Endothelial cell of umbilical vein (primary cell): ENCODE measurements around the gene CNTN1. TPM values are rescaled to one million over a fixed set of nuclear protein-coding genes. Genes with fewer than 3 reads are reported as not detected.

Experiments
- BruUV-seq: library from RNA; stranded (reverse); fragments of 400-500 nt; replicated peaks from 2 replicates; lab custom pipeline; 2021; lab: Mats Ljungman, UMichigan
- CTCF ChIA-PET: fragments of 300-600, 350-600 bp; sonication (Branson Sonifier 250); formaldehyde crosslinking; loops from one replicate; lab custom pipeline; 2021; ENCODE audit warnings: antibody characterized with exemption, inconsistent platforms; lab: Charles Lee
- POLR2A ChIA-PET: fragments of 300-600, 350-600 bp; sonication (Branson Sonifier 250); formaldehyde crosslinking; loops from one replicate; lab custom pipeline; 2021; ENCODE audit warnings: antibody characterized with exemption, inconsistent platforms; lab: Charles Lee
- DNase-seq: peaks from one replicate; pipeline ENCODE4 v3.0.0-alpha.2; 2011; ENCODE audit warnings: low read depth, low spot score
- FAIRE-seq: peaks from 2 replicates; lab custom pipeline; 2011; peaks lifted over from hg19 to GRCh38; lab: Jason Lieb, UNC
- H2AFZ ChIP-seq: 2 replicates; pipeline ENCODE4 v1.6.0; 2012; ENCODE audit warnings: low read depth, low read length, control low read depth, inconsistent platforms
- H3K27ac ChIP-seq: 2 replicates; pipeline ENCODE4 v1.5.1; 2011; ENCODE audit warnings: low read depth, mild to moderate bottlenecking, control low read depth, low read length, moderate library complexity; ENCODE audit not compliant: insufficient read depth
- H3K27me3 ChIP-seq, 2 experiments: 2 replicates each; pipeline versions ENCODE4 v1.6.0 to v1.6.1; 2011; ENCODE audit warnings: low read length in 2 of 2, mixed read lengths in 1 of 2; ENCODE audit not compliant: control insufficient read depth in 2 of 2, insufficient read depth in 2 of 2
- H3K36me3 ChIP-seq, 2 experiments: 2 replicates in 1 of 2; 3 replicates in 1 of 2; pipeline ENCODE4 v1.5.1; 2011; ENCODE audit warnings: low read length in 2 of 2, mild to moderate bottlenecking in 1 of 2, moderate library complexity in 1 of 2; ENCODE audit not compliant: control insufficient read depth in 2 of 2, insufficient read depth in 2 of 2; ENCODE audit errors: extremely low read depth in 1 of 2
- H3K4me1 ChIP-seq: 3 replicates; pipeline ENCODE4 v1.5.1; 2011; ENCODE audit warnings: mild to moderate bottlenecking, low read length; ENCODE audit not compliant: control insufficient read depth, insufficient read depth; ENCODE audit errors: extremely low read depth
- H3K4me2 ChIP-seq: 2 replicates; pipeline ENCODE4 v1.6.1; 2011; ENCODE audit warnings: low read length, control low read depth, mixed read lengths; ENCODE audit not compliant: insufficient read depth
- H3K4me3 ChIP-seq, 3 experiments: fragments of 200-600 bp in 1 of 3; sonication (generic), shearing (Covaris generic) in 1 of 3; replicated peaks in 1 of 3; 2 replicates each; pipeline ENCODE4 v1.5.1; 2011 to 2016; ENCODE audit warnings: control low read depth in 3 of 3, low read length in 3 of 3, mild to moderate bottlenecking in 2 of 3, inconsistent platforms in 1 of 3, low read depth in 1 of 3, moderate library complexity in 1 of 3; ENCODE audit not compliant: insufficient read depth in 1 of 3
- H3K79me2 ChIP-seq: 2 replicates; pipeline ENCODE4 v1.6.0; 2012; ENCODE audit warnings: low read length, inconsistent platforms; ENCODE audit not compliant: control insufficient read depth, insufficient read depth
- H3K9ac ChIP-seq: replicated peaks from 2 replicates; pipeline ENCODE3; 2011; ENCODE audit warnings: low read length, control low read depth; ENCODE audit not compliant: insufficient read depth; ENCODE audit errors: extremely low read depth
- H3K9me1 ChIP-seq: replicated peaks from 3 replicates; pipeline ENCODE4 v1.6.0; 2011; ENCODE audit warnings: mild to moderate bottlenecking, low read length; ENCODE audit not compliant: control insufficient read depth, insufficient read depth; ENCODE audit errors: extremely low read depth
- H3K9me3 ChIP-seq: replicated peaks from 2 replicates; pipeline ENCODE4 v1.5.1; 2012; ENCODE audit warnings: low read length, inconsistent platforms; ENCODE audit not compliant: control insufficient read depth, insufficient read depth
- H4K20me1 ChIP-seq: replicated peaks from 2 replicates; pipeline ENCODE3; 2011; ENCODE audit warnings: mild to moderate bottlenecking, low read length; ENCODE audit not compliant: control insufficient read depth, insufficient read depth; ENCODE audit errors: extremely low read depth
- CTCF ChIP-seq, 2 donors: IDR thresholded peaks; 1 replicate in 1 of 2; 2 replicates in 1 of 2; pipeline ENCODE4 v1.5.1; 2011; ENCODE audit warnings: low read length in 2 of 2, mild to moderate bottlenecking in 2 of 2, moderate library complexity in 2 of 2, control low read depth in 1 of 2, inconsistent platforms in 1 of 2, low read depth in 1 of 2; ENCODE audit not compliant: insufficient read depth in 1 of 2; ENCODE audit errors: extremely low read depth in 1 of 2
- EZH2 ChIP-seq: IDR thresholded peaks from 2 replicates; pipeline ENCODE4 v1.6.1; 2012; ENCODE audit warnings: borderline replicate concordance, low read depth, mild to moderate bottlenecking, moderate library complexity, low read length, inconsistent platforms; ENCODE audit not compliant: severe bottlenecking
- FOS ChIP-seq: IDR thresholded peaks from 2 replicates; pipeline ENCODE4 v1.6.1; 2011; ENCODE audit warnings: mild to moderate bottlenecking, low read length, moderate library complexity, borderline replicate concordance; ENCODE audit not compliant: insufficient read depth
- GATA2 ChIP-seq: IDR thresholded peaks from 2 replicates; pipeline ENCODE4 v1.7.0; 2011; ENCODE audit warnings: low read depth, mild to moderate bottlenecking, moderate library complexity, mixed read lengths, low read length; ENCODE audit not compliant: insufficient read length, insufficient read depth
- JUN ChIP-seq: IDR thresholded peaks from 2 replicates; pipeline ENCODE4 v1.6.1; 2011; ENCODE audit warnings: borderline replicate concordance, low read depth; ENCODE audit not compliant: insufficient read length, insufficient read depth
- MAX ChIP-seq: IDR thresholded peaks from 2 replicates; pipeline ENCODE4 v1.6.1; 2011; ENCODE audit not compliant: insufficient read depth, insufficient read length
- MYC ChIP-seq: IDR thresholded peaks from one replicate; pipeline ENCODE4 v1.6.1; 2011; ENCODE audit warnings: mild to moderate bottlenecking, low read depth, low read length
- POLR2A ChIP-seq: IDR thresholded peaks from 2 replicates; pipeline ENCODE4 v1.6.1; 2012; ENCODE audit warnings: low read depth, mild to moderate bottlenecking, control low read depth, low read length
- POLR2AphosphoS5 ChIP-seq: IDR thresholded peaks from 2 replicates; pipeline ENCODE4 v1.6.1; 2012; ENCODE audit warnings: low read depth, mild to moderate bottlenecking, control low read depth, low read length, moderate library complexity; ENCODE audit not compliant: insufficient read depth
- dilution Hi-C: fragments of 300-500 bp; cut with MboI; formaldehyde crosslinking; loops from one replicate; pipeline ENCODE4 v1.15.0; 2019; ENCODE audit warnings: low sequenced_read_pairs; ENCODE audit not compliant: extremely low pct_ligation_motif_present
- intact Hi-C: fragments of 100-400 bp; cut with micrococcal nuclease; formaldehyde crosslinking; loops from one replicate; pipeline ENCODE4 v1.10.0; 2022
- polyA plus RNA-seq, 4 experiments: library from polyadenylated mRNA; depleted of rRNA in 3 of 4; stranded (reverse) in 3 of 4; unstranded in 1 of 4; fragments of >200 nt; gene quantifications; 2 replicates each; pipeline versions ENCODE4 v1.2.1 to v1.2.3, GENCODE V29; 2011 to 2012; ENCODE audit warnings: missing spikeins in 1 of 4
- total RNA-seq: library from RNA; stranded (reverse); gene quantifications from 2 replicates; pipeline ENCODE4 v1.2.3, GENCODE V29; 2021

Gene CNTN1
- total and polyA plus RNA-seq, 2 donors (not counting 3 experiments of a cell fraction or from before 2014, with no cell fraction given), result 0.07 TPM; not detected in 1

DNA sequence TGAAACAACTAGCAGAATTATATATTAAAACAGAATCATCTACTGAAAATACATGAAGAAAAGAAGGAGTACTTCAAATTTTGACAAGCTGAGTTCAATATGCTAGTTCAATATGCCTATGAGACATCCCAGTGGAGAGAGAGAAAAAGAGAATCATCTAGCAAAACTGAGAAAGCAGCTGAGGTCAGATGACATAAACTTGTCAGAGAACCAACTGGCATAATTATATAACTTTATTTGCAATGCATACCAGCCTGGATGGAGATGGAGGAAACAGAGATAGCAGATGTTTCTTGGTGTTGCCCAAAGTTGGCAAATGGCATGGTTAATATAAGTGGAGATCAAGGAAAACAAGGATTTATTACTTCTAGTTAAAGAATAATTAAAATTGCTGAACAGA is 347.2 kb downstream of the CNTN1 start:
- no peaks in the 10 kb centered on the region for H3K79me2 ChIP-seq
- no peaks in the 10 kb centered on the region for H4K20me1 ChIP-seq
- DNase-seq, result no peak
- no peak overlapping the region for H3K9ac ChIP-seq
- H2AFZ ChIP-seq, result no peak overlapping the region
- H3K4me1 ChIP-seq, result no peaks in the 10 kb centered on the region
- no peak overlapping the region for H3K4me3 ChIP-seq
- H3K9me3 ChIP-seq, result no peaks in the 10 kb centered on the region
- no peaks in the 10 kb centered on the region for H3K36me3 ChIP-seq
- no peak overlapping the region for H3K27ac ChIP-seq
- FAIRE-seq, result no peak
- dilution Hi-C loops (no loop called here), intact Hi-C loops (no loop called here)
- no TSS peak for BruUV-seq
- TF ChIP-seq JUN (no peak), POLR2A (no peak), FOS (no peak), GATA2 (no peak), EZH2 (no peak), POLR2AphosphoS5 (no peak), MAX (no peak), MYC (no peak), CTCF (IDR thresholded peaks at IDR 0.05; ENCODE audit: extremely low read depth in 1 of 2, insufficient read depth in 1 of 2, low read depth in 1 of 2, low read length in 2 of 2) (no peak)
- H3K9me1 ChIP-seq, result no peaks in the 10 kb centered on the region
- no peaks in the 10 kb centered on the region for H3K27me3 ChIP-seq
- no peak overlapping the region for H3K4me2 ChIP-seq
- ChIA-PET POLR2A (no interaction called here), CTCF (interaction anchor here (1.2 kb wide), 1 partner anchor 8 kb away, joined by 3 read pairs; no protein-coding TSS in a partner anchor)
